LNCAP (cell line): ENCODE measurements around the gene HLF.

Source experiments
- CTCF ChIP-seq: fragments of 450-650 bp; IDR thresholded peaks from 2 replicates; pipeline ENCODE4 v1.5.1; 2017; ENCODE audit warnings: mild to moderate bottlenecking

The HLF gene

DNA sequence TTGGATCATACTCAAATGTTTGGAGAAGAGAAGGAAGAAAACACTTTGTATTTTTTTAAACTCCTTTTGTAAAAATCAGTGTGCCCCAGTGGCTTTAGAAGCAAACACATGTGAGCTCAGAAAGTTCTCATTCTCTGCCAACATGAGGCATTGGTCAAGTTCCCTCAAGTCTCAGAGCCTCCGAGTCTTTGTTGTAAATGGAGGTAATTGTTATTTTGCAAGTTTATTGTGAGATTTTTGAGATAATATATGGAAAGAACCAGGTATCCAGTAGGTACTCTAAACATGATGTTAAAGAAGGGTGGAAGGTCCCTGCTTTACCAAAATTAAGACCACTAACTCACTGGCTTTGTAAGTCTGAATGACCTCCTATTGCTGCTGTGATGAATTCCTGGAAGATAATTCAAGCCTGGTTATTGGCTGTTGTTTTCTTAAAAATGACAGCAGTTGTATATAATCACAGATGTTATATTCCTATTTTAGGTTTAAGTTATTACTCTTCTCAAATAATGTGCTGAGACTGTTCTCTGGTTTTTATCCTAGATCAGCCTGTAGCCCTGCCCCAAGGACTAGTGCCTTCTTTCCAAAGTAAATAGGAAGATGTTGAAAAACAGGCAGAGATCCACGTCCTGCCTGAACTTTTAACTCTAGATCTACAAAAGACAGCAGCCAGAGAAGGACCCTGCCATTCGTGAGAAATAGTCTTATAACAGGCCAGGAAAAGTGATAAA, 2.4 kb downstream of the HLF start:
- no peak for TF ChIP-seq CTCF

DNA sequence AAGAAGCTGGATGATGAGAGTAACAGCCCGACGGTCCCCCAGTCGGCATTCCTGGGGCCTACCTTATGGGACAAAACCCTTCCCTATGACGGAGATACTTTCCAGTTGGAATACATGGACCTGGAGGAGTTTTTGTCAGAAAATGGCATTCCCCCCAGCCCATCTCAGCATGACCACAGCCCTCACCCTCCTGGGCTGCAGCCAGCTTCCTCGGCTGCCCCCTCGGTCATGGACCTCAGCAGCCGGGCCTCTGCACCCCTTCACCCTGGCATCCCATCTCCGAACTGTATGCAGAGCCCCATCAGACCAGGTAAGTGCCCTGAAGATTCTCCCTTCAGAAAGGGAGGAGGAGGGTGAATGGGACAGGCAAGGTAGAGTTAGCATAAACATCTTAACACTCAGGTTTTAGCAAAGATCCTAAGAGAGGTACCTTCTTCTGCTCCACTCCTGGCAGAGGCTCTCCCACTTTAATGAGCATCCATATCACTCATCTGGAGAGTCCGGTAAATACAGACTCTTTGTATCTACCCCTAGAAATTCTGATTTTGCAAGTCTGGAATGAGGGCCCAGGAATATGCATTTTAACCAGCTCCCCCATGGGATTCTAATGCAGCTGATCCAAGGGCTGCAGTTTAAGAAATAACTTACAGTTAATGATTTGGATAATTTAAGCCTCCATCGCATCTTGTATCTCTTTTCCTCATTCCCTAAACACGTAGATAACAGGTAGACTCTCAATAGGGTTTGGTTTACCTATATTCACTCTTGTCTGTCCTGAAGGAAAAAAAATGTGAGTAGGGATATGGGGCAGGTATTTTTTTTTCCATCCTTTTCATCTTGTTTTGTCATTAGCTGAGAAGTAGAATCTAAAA, 3.3 kb downstream of the HLF start:
- TF ChIP-seq CTCF = no peak

DNA sequence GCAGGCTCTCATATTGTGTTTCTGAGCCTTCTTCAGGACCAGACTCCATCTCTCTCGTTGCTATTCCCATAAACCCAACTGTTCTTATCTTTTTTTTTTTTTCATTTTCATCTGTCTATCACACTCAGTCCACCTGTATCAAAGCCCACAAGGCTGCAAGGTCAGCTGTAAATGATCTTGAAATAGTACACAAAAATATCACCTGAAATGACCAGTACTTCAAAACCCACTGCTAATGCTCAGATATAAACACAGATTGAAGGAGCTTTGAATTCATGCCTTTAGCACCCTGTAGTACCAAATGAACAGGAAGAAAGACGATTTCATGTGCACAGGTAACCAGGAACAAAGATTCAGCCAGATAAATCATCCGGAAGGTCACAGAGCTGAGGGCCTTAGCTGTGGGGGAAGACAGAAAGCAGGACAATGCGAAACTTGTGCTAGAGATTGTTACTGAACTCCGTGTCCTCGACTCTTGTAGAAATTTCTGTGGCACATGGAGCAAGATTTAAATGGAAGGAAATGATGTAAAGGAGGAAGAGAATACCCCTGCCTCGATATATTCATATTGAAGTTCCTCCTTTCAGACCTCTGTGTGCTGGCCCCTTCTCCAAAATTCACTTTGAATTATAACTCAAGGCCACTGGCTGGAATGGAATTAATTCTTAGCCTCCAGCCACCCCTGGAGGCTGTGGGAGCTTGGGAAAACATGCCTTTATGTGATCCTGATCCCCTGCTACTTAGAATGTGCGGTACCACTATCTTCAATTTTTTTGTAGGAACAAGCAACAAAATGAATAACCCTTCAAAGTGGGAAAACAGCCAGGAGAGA, 4.1 kb downstream of the HLF start:
- TF ChIP-seq CTCF = no peak

DNA sequence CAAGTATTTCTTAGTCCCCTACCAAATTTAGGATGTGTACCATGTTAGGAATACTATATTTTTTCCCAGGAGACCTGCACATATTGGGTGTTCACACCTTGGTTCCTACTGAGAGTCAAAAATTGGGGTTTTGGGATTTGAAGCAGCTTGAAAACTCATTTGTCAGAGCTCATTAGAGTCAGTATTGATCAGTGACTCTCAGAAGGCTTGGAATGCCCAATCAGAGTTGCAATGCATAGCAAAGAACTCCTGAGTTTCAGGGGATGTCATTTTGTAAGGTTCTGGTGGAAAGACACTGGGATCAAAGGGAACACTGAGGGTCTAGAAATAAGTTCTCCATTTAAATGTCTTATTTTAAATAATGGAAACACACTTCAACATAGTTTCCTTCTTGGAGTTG, 5.1 kb downstream of the HLF start:
- TF ChIP-seq CTCF = no peak

DNA sequence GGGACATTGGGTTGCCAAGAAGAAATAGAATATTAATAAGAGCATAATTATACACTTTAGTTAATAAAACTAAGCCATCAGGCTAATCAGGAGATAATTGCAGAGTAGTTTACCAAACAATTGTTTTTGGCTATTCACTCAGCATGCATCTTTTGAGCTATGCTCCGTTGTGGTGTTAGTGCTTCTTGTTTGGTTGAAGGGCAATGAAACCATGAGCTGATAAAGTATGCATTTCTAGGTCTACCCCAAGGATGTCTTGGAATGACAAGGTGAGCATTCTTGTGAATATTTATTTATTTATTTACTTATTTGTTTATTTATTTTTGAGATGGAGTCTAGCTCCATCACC, 6.4 kb downstream of the HLF start:
- TF ChIP-seq CTCF = no peak

DNA sequence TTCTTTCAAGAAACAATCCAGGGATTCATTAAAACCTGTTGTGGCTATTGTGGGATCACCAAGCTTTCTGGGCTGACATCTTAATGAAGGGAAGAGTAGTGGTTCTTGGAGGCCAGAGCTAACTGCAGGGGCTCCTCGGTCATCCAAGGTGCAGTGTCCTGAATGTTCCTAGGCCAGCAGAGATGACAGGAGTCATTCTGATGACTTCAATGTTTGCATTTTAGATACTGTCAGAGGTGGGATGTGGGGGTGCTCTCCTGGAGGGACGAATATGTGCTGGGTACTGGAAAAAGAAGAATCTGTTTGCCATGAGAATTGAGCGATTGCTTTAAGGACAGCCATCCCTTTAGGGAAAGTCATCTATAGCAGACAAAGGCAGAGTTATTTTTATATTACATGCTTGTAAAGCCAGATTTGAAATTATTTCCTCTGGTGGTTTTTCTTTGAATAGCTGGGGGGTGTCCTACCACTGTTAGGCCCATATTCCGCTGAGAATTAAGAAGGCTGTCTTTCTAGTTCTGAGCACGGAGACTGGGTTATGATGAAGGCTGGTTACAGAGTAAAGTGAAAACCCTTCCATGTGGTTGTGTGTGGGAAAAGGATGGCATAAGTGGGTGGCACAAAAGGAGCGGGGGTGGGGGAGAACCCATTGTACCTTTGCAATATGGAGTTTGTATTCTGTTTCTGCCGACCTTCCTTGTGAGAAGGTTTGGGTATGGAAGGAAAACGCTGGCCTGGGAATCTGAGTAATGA, 7.4 kb downstream of the HLF start:
- no peak for TF ChIP-seq CTCF
